ENCODE data around the gene TEX14. TPM values are rescaled to one million over a fixed set of nuclear protein-coding genes. Genes with fewer than 3 reads are reported as not detected.

TEX14 gene
- total and polyA plus RNA-seq, 2 donors (not counting 3 experiments of a cell fraction or from before 2014, with no cell fraction given): 0.10 TPM; not detected in 1

- Histone ChIP-seq H3K4me3 (replicated peaks in 1 of 3; ENCODE audit: insufficient read depth in 1 of 3, low read depth in 1 of 3, low read length in 3 of 3) (no peak overlapping the region), H3K9me3 (replicated peaks; ENCODE audit: control insufficient read depth, insufficient read depth, low read length) (no peaks in the 10 kb centered on the region), H3K9me1 (replicated peaks; ENCODE audit: control insufficient read depth, extremely low read depth, insufficient read depth, low read length) (no peaks in the 10 kb centered on the region), H3K79me2 (ENCODE audit: control insufficient read depth, insufficient read depth, low read length) (no peaks in the 10 kb centered on the region), H3K27ac (ENCODE audit: insufficient read depth, low read depth, low read length) (no peak overlapping the region), H4K20me1 (replicated peaks; ENCODE audit: control insufficient read depth, extremely low read depth, insufficient read depth, low read length) (no peaks in the 10 kb centered on the region), H3K27me3 (ENCODE audit: control insufficient read depth in 2 of 2, insufficient read depth in 2 of 2, low read length in 2 of 2) (peaks cover 0 to 2% of the 10 kb centered on the region in 2 experiments), H3K4me1 (ENCODE audit: control insufficient read depth, extremely low read depth, insufficient read depth, low read length) (peaks cover 26% of the 10 kb centered on the region), H3K4me2 (ENCODE audit: insufficient read depth, low read length) (no peak overlapping the region), H3K36me3 (ENCODE audit: control insufficient read depth in 2 of 2, extremely low read depth in 1 of 2, insufficient read depth in 2 of 2, low read length in 2 of 2) (no peaks in the 10 kb centered on the region), H3K9ac (replicated peaks; ENCODE audit: extremely low read depth, insufficient read depth, low read length) (no peak overlapping the region), H2AFZ (ENCODE audit: low read depth, low read length) (no peak overlapping the region)
- TF ChIP-seq EZH2 (IDR thresholded peaks at IDR 0.05; ENCODE audit: borderline replicate concordance, low read depth, low read length, severe bottlenecking) (no peak), MAX (IDR thresholded peaks at IDR 0.05; ENCODE audit: insufficient read depth, insufficient read length) (peak; percentile 34), FOS (IDR thresholded peaks at IDR 0.05; ENCODE audit: borderline replicate concordance, insufficient read depth, low read length) (peak; percentile 50)
- dilution Hi-C loops (cut with MboI; ENCODE audit: extremely low pct_ligation_motif_present, low sequenced_read_pairs): no loop called here
- POLR2A ChIA-PET: interaction anchor here (2.2 kb wide), 1 partner anchor 104 kb away, joined by 11 read pairs; no protein-coding TSS in a partner anchor
- intact Hi-C loops (cut with micrococcal nuclease): loop anchor here (10.0 kb wide), 1 partner anchor 1443 kb away; the partner anchor contains the start of gene AKAP1
- FAIRE-seq (peak; percentile 37), DNase-seq (ENCODE audit: low read depth, low spot score) (peak; percentile 76)
- CTCF ChIA-PET: interaction anchor here (1.4 to 2.0 kb wide), 4 partner anchors 9 to 477 kb away, joined by 5 to 9 read pairs (median 6); partner anchors contain the start of gene MTMR4
- no TSS peak for BruUV-seq (replicated peaks)
These were observed 163.9 kb downstream of the TEX14 start for GRCh38 chr17:58527949-58528348.

- Histone ChIP-seq H3K4me1 (ENCODE audit: control insufficient read depth, extremely low read depth, insufficient read depth, low read length) (peaks cover 26% of the 10 kb centered on the region), H3K79me2 (ENCODE audit: control insufficient read depth, insufficient read depth, low read length) (no peaks in the 10 kb centered on the region), H4K20me1 (replicated peaks; ENCODE audit: control insufficient read depth, extremely low read depth, insufficient read depth, low read length) (no peaks in the 10 kb centered on the region), H3K9me1 (replicated peaks; ENCODE audit: control insufficient read depth, extremely low read depth, insufficient read depth, low read length) (no peaks in the 10 kb centered on the region), H3K4me3 (replicated peaks in 1 of 3; ENCODE audit: insufficient read depth in 1 of 3, low read depth in 1 of 3, low read length in 3 of 3) (no peak overlapping the region), H3K9me3 (replicated peaks; ENCODE audit: control insufficient read depth, insufficient read depth, low read length) (no peaks in the 10 kb centered on the region), H3K27me3 (ENCODE audit: control insufficient read depth in 2 of 2, insufficient read depth in 2 of 2, low read length in 2 of 2) (no peaks in the 10 kb centered on the region), H3K9ac (replicated peaks; ENCODE audit: extremely low read depth, insufficient read depth, low read length) (no peak overlapping the region), H3K36me3 (ENCODE audit: control insufficient read depth in 2 of 2, extremely low read depth in 1 of 2, insufficient read depth in 2 of 2, low read length in 2 of 2) (no peaks in the 10 kb centered on the region), H2AFZ (ENCODE audit: low read depth, low read length) (no peak overlapping the region), H3K27ac (ENCODE audit: insufficient read depth, low read depth, low read length) (no peak overlapping the region), H3K4me2 (ENCODE audit: insufficient read depth, low read length) (no peak overlapping the region)
- DNase-seq (ENCODE audit: low read depth, low spot score) (no peak), FAIRE-seq (no peak)
- POLR2A ChIA-PET: interaction anchor here (2.2 kb wide), 1 partner anchor 104 kb away, joined by 11 read pairs; no protein-coding TSS in a partner anchor
- dilution Hi-C loops (cut with MboI; ENCODE audit: extremely low pct_ligation_motif_present, low sequenced_read_pairs) (no loop called here), intact Hi-C loops (cut with micrococcal nuclease) (loop anchor here (10.0 kb wide), 1 partner anchor 1443 kb away; the partner anchor contains the start of gene AKAP1)
- BruUV-seq (replicated peaks): no TSS peak
- CTCF ChIA-PET: interaction anchor here (1.4 to 2.0 kb wide), 4 partner anchors 9 to 478 kb away, joined by 5 to 9 read pairs (median 6); partner anchors contain the start of gene MTMR4
- peak in 1 of 2 donors; percentile 17 for TF ChIP-seq CTCF (IDR thresholded peaks at IDR 0.05; ENCODE audit: extremely low read depth in 1 of 2, insufficient read depth in 1 of 2, low read depth in 1 of 2, low read length in 2 of 2)
- no peak for TF ChIP-seq EZH2 (IDR thresholded peaks at IDR 0.05; ENCODE audit: borderline replicate concordance, low read depth, low read length, severe bottlenecking)
- no peak for TF ChIP-seq POLR2AphosphoS5 (IDR thresholded peaks at IDR 0.05; ENCODE audit: insufficient read depth, low read depth, low read length)
- TF ChIP-seq POLR2A (IDR thresholded peaks at IDR 0.05; ENCODE audit: low read depth, low read length): no peak
- TF ChIP-seq FOS (IDR thresholded peaks at IDR 0.05; ENCODE audit: borderline replicate concordance, insufficient read depth, low read length): no peak
These were observed 164.5 kb downstream of the TEX14 start for GRCh38 chr17:58527306-58527705.

Measured in endothelial cell of umbilical vein (primary cell).